IMR-90 (cell line): ENCODE measurements around the gene PLAA. TPM values are rescaled to one million over a fixed set of nuclear protein-coding genes. Genes with fewer than 3 reads are reported as not detected.

Source experiments
- ATAC-seq: fragments of 200-7000 bp; cut with Tn5 transposase; 2 replicates; pipeline ENCODE4 v1.9.1; 2020; ENCODE audit warnings: low read depth, mild to moderate bottlenecking, moderate library complexity
- BruUV-seq: library from RNA; stranded (reverse); fragments of 400-500 nt; replicated peaks from 2 replicates; lab custom pipeline; 2021; lab: Mats Ljungman, UMichigan
- CTCF ChIA-PET: fragments of 300-600 bp; formaldehyde crosslinking; extraction: SDS; loops from one replicate; lab custom pipeline; 2021; ENCODE audit warnings: antibody characterized with exemption; lab: Yijun Ruan, JAX
- POLR2A ChIA-PET: fragments of 300-600 bp; sonication (Branson Sonifier 250); formaldehyde crosslinking; loops from one replicate; lab custom pipeline; 2022; ENCODE audit warnings: antibody characterized with exemption; ENCODE audit not compliant: unreplicated experiment; lab: Charles Lee
- DNase-seq: peaks from one replicate; pipeline ENCODE4 v3.0.0; 2013
- H2AFZ ChIP-seq: replicated peaks from 2 replicates; pipeline ENCODE3; 2013; ENCODE audit warnings: low read length, mild to moderate bottlenecking; ENCODE audit not compliant: poor library complexity
- H2AK5ac ChIP-seq: 2 replicates; pipeline ENCODE4 v1.6.1; 2013; ENCODE audit warnings: low read depth, low read length, inconsistent platforms
- H2AK9ac ChIP-seq: replicated peaks from 2 replicates; pipeline ENCODE3; 2013; ENCODE audit warnings: mild to moderate bottlenecking, low read depth, low read length, moderate library complexity; ENCODE audit not compliant: poor library complexity
- H2BK120ac ChIP-seq: 2 replicates; pipeline ENCODE4 v1.6.1; 2013; ENCODE audit warnings: low read depth, low read length, inconsistent platforms
- H2BK15ac ChIP-seq: 3 replicates; pipeline ENCODE4 v1.6.1; 2013; ENCODE audit warnings: low read depth, low read length, inconsistent platforms
- H2BK20ac ChIP-seq: 2 replicates; pipeline ENCODE4 v1.6.1; 2013; ENCODE audit warnings: low read depth, mild to moderate bottlenecking, inconsistent platforms, low read length, moderate library complexity
- H2BK5ac ChIP-seq: 2 replicates; pipeline ENCODE4 v1.6.1; 2013; ENCODE audit warnings: mild to moderate bottlenecking, low read depth, low read length, inconsistent platforms; ENCODE audit not compliant: poor library complexity, severe bottlenecking
- H3K14ac ChIP-seq: replicated peaks from 2 replicates; pipeline ENCODE4 v1.6.1; 2013; ENCODE audit warnings: low read depth, low read length, inconsistent platforms
- H3K18ac ChIP-seq: 2 replicates; pipeline ENCODE4 v1.6.1; 2013; ENCODE audit warnings: low read depth, low read length, control low read depth
- H3K23ac ChIP-seq: 2 replicates; pipeline ENCODE4 v1.6.1; 2013; ENCODE audit warnings: low read depth, low read length, inconsistent platforms
- H3K27ac ChIP-seq: 2 replicates; pipeline ENCODE4 v1.5.1; 2013; ENCODE audit warnings: mild to moderate bottlenecking, control low read depth, low read length; ENCODE audit not compliant: insufficient read depth
- H3K27me3 ChIP-seq: 2 replicates; pipeline ENCODE4 v1.6.1; 2013; ENCODE audit warnings: low read length; ENCODE audit not compliant: control insufficient read depth, insufficient read depth
- H3K36me3 ChIP-seq: 2 replicates; pipeline ENCODE4 v1.6.1; 2013; ENCODE audit warnings: low read length, mixed read lengths; ENCODE audit not compliant: control insufficient read depth, insufficient read depth
- H3K4ac ChIP-seq: 2 replicates; pipeline ENCODE4 v1.6.1; 2013; ENCODE audit warnings: low read depth, low read length, inconsistent platforms
- H3K4me1 ChIP-seq: 2 replicates; pipeline ENCODE4 v1.6.1; 2013; ENCODE audit warnings: low read length, mixed read lengths; ENCODE audit not compliant: control insufficient read depth, insufficient read depth
- H3K4me2 ChIP-seq: 2 replicates; pipeline ENCODE4 v1.6.1; 2013; ENCODE audit warnings: low read depth, mild to moderate bottlenecking, control low read depth, low read length, moderate library complexity
- H3K4me3 ChIP-seq: 2 replicates; pipeline ENCODE4 v1.5.1; 2013; ENCODE audit warnings: low read depth, mild to moderate bottlenecking, control low read depth, low read length, moderate library complexity; ENCODE audit not compliant: insufficient read depth
- H3K56ac ChIP-seq: 2 replicates; pipeline ENCODE4 v1.6.1; 2013; ENCODE audit warnings: low read length, inconsistent platforms; ENCODE audit not compliant: insufficient read depth; ENCODE audit errors: extremely low read depth
- H3K79me1 ChIP-seq, 2 experiments: 2 replicates each; pipeline ENCODE4 v1.6.1; 2013; ENCODE audit warnings: low read length in 2 of 2, inconsistent platforms in 1 of 2, low read depth in 1 of 2
- H3K9ac ChIP-seq: 2 replicates; pipeline ENCODE4 v1.6.1; 2013; ENCODE audit warnings: low read depth, low read length, control low read depth
- H3K9me1 ChIP-seq: 2 replicates; pipeline ENCODE4 v1.6.1; 2013; ENCODE audit warnings: low read length, inconsistent platforms; ENCODE audit not compliant: insufficient read depth
- H3K9me3 ChIP-seq: 2 replicates; pipeline ENCODE4 v1.6.1; 2013; ENCODE audit warnings: low read length; ENCODE audit not compliant: control insufficient read depth, insufficient read depth
- H4K20me1 ChIP-seq: 2 replicates; pipeline ENCODE4 v1.6.1; 2013; ENCODE audit warnings: low read length, inconsistent platforms; ENCODE audit not compliant: insufficient read depth
- H4K5ac ChIP-seq: 2 replicates; pipeline ENCODE4 v1.6.1; 2013; ENCODE audit warnings: mild to moderate bottlenecking, low read depth, low read length, control low read depth
- H4K8ac ChIP-seq, 2 experiments: 2 replicates each; pipeline ENCODE4 v1.6.1; 2013; ENCODE audit warnings: low read depth in 2 of 2, low read length in 2 of 2, control low read depth in 1 of 2, inconsistent platforms in 1 of 2
- H4K91ac ChIP-seq: 2 replicates; pipeline ENCODE4 v1.6.1; 2013; ENCODE audit warnings: low read depth, low read length, inconsistent platforms; ENCODE audit not compliant: insufficient read depth
- BHLHE40 ChIP-seq: fragments of 150-350 bp; IDR thresholded peaks from 2 replicates; pipeline ENCODE4 v1.6.1; 2016; ENCODE audit warnings: mild to moderate bottlenecking, low read depth, low read length
- CEBPB ChIP-seq: IDR thresholded peaks from 2 replicates; pipeline ENCODE4 v1.6.1; 2012; ENCODE audit warnings: low read depth, low read length, improper control_type of control experiment
- CHD1 ChIP-seq: IDR thresholded peaks from 2 replicates; pipeline ENCODE4 v1.6.1; 2012; ENCODE audit warnings: low read depth, low read length, improper control_type of control experiment
- FOS ChIP-seq: fragments of 150-350 bp; IDR thresholded peaks from 2 replicates; pipeline ENCODE4 v1.6.1; 2016; ENCODE audit warnings: low read depth, low read length
- MAFK ChIP-seq: IDR thresholded peaks from 2 replicates; pipeline ENCODE4 v1.6.1; 2012; ENCODE audit warnings: low read depth, low read length, improper control_type of control experiment
- MAZ ChIP-seq: IDR thresholded peaks from 2 replicates; pipeline ENCODE4 v1.6.1; 2012; ENCODE audit warnings: low read depth, mild to moderate bottlenecking, low read length, improper control_type of control experiment, moderate library complexity, borderline replicate concordance
- MXI1 ChIP-seq: IDR thresholded peaks from 2 replicates; pipeline ENCODE4 v1.6.1; 2012; ENCODE audit warnings: low read depth, mild to moderate bottlenecking, low read length, moderate library complexity, borderline replicate concordance
- POLR2A ChIP-seq: IDR thresholded peaks from 2 replicates; pipeline ENCODE4 v1.6.1; 2012; ENCODE audit warnings: mild to moderate bottlenecking, low read depth, low read length
- RAD21 ChIP-seq: IDR thresholded peaks from 2 replicates; pipeline ENCODE4 v1.6.1; 2012; ENCODE audit warnings: low read length, improper control_type of control experiment
- RFX5 ChIP-seq: IDR thresholded peaks from 2 replicates; pipeline ENCODE4 v1.8.0; 2012; ENCODE audit warnings: low read depth, mild to moderate bottlenecking, low read length, moderate library complexity
- SMC3 ChIP-seq: fragments of 150-350 bp; IDR thresholded peaks from 2 replicates; pipeline ENCODE4 v1.6.1; 2016; ENCODE audit warnings: low read depth, mild to moderate bottlenecking, antibody characterized with exemption, low read length, moderate library complexity
- USF2 ChIP-seq: fragments of 150-350 bp; IDR thresholded peaks from 2 replicates; pipeline ENCODE4 v1.6.1; 2017; ENCODE audit warnings: mild to moderate bottlenecking, antibody characterized with exemption, low read length, low read depth
- WGBS, 2 experiments: methylation state at CpG; one replicate each; pipeline versions ENCODE4 v1.1.5 to v1.1.7; 2013; ENCODE audit warnings: missing lambda C conversion rate in 2 of 2; ENCODE audit not compliant: insufficient read length in 1 of 2; ENCODE audit errors: extremely low coverage in 2 of 2; 5-methylcytosine and 5-hydroxymethylcytosine counted together
- dilution Hi-C: fragments of 300-500 bp; cut with HindIII; formaldehyde crosslinking; loops from one replicate; pipeline ENCODE4 v1.14.3; 2018; ENCODE audit warnings: low sequenced_read_pairs; ENCODE audit not compliant: unreplicated experiment
- in situ Hi-C: fragments of 300-500 bp; cut with MboI; formaldehyde crosslinking; loops from 3 replicates; pipeline ENCODE4 v1.14.3; 2019; ENCODE audit warnings: low sequenced_read_pairs, inconsistent platforms, mixed read lengths
- intact Hi-C: fragments of 100-400 bp; cut with micrococcal nuclease; formaldehyde crosslinking; loops from 2 replicates; pipeline ENCODE4 v1.10.0; 2022
- polyA plus RNA-seq, 3 experiments: library from polyadenylated mRNA; depleted of rRNA; stranded (reverse); fragments of >200 nt; gene quantifications; 2 replicates each; pipeline ENCODE4 v1.2.3, GENCODE V29; 2012; ENCODE audit warnings: low replicate concordance in 1 of 3
- total RNA-seq: library from RNA; depleted of rRNA; stranded (reverse); fragments of >200 nt; gene quantifications from 2 replicates; pipeline ENCODE4 v1.2.3, GENCODE V29; 2012
- TF ChIP-seq, protein P1 (sequence below): fragments of 150-350 bp; IDR thresholded peaks from 2 replicates; pipeline ENCODE4 v1.6.1; 2016; ENCODE audit warnings: low read depth, mild to moderate bottlenecking, low read length, moderate library complexity, borderline replicate concordance

Gene PLAA
- total and polyA plus RNA-seq, 2 of the 4 experiments (the other 2 are of a cell fraction): 18.2 to 24.4 TPM

- Histone ChIP-seq H2BK20ac (peak overlapping the region; percentile 91), H3K27ac (peak overlapping the region; percentile 79; the same call in 1 of the 2 replicates), H3K56ac (peak overlapping the region; percentile 19; the same call in 1 of the 2 replicates), H3K4ac (peak overlapping the region; percentile 80), H4K20me1 (no peaks in the 10 kb centered on the region), H4K8ac (peak overlapping the region; percentile 89 to 98), H2AK5ac (peak overlapping the region; percentile 78), H3K9me1 (no peaks in the 10 kb centered on the region), H3K9me3 (no peaks in the 10 kb centered on the region), H2AK9ac (peak overlapping the region; percentile 89), H3K4me2 (no peak overlapping the region), H2AFZ (peak overlapping the region; percentile 74), H3K9ac (no peak overlapping the region), H2BK15ac (peak overlapping the region; percentile 70; the same call in 2 of the 3 replicates), H3K79me1 (peaks cover 6 to 17% of the 10 kb centered on the region in 2 experiments; a peak in 1 of 4 replicates), H3K18ac (peak overlapping the region; percentile 96), H3K14ac (peak overlapping the region; percentile 71), H3K36me3 (peaks cover 3% of the 10 kb centered on the region), H3K4me3 (no peak overlapping the region), H3K27me3 (no peaks in the 10 kb centered on the region), H3K4me1 (peaks cover 2% of the 10 kb centered on the region; the same call in 1 of the 2 replicates), H2BK120ac (peak overlapping the region; percentile 95), H3K23ac (peak overlapping the region; percentile 86), H4K5ac (peak overlapping the region; percentile 97), H2BK5ac (peak overlapping the region; percentile 92), H4K91ac (peak overlapping the region; percentile 88)
- in situ Hi-C loops (loop anchor here (25.0 kb wide), 1 partner anchor 239 kb away; no protein-coding TSS in a partner anchor), dilution Hi-C loops (no loop called here), intact Hi-C loops (loop anchor here (5.0 kb wide), 1 partner anchor 229 kb away; no protein-coding TSS in a partner anchor)
- 100% methylated on average over 6 of the region's 18 CpGs; no CpG with 5 or more reads in 1 of the 2 experiments for WGBS, 2 experiments
- peak; percentile 46 for DNase-seq
- BruUV-seq: no TSS peak
- POLR2A ChIA-PET: no interaction called here
- CTCF ChIA-PET: interaction anchor here (1.4 kb wide), 1 partner anchor 9 kb away, joined by 4 read pairs; no protein-coding TSS in a partner anchor
- peak; percentile 66 for ATAC-seq
- no peak for TF ChIP-seq USF2
- TF ChIP-seq RFX5: no peak
- no peak for TF ChIP-seq MAFK
- TF ChIP-seq MAZ: no peak
- TF ChIP-seq RAD21: peak; percentile 61
- no peak for TF ChIP-seq FOS
- TF ChIP-seq BHLHE40: no peak
- TF ChIP-seq SMC3: peak; percentile 22; the same call in 1 of the 2 replicates
- TF ChIP-seq MXI1: no peak
- no peak for TF ChIP-seq CEBPB
- TF ChIP-seq CHD1: no peak
- no peak for TF ChIP-seq POLR2A
- TF ChIP-seq, protein P1, sequence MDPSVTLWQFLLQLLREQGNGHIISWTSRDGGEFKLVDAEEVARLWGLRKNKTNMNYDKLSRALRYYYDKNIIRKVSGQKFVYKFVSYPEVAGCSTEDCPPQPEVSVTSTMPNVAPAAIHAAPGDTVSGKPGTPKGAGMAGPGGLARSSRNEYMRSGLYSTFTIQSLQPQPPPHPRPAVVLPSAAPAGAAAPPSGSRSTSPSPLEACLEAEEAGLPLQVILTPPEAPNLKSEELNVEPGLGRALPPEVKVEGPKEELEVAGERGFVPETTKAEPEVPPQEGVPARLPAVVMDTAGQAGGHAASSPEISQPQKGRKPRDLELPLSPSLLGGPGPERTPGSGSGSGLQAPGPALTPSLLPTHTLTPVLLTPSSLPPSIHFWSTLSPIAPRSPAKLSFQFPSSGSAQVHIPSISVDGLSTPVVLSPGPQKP: no peak
These were observed 29.0 kb upstream of the PLAA start for GRCh38 chr9:26975728-26976707.
